NCI-H2081 (cell line): Measurements from ENCODE around the gene EBF4.
A peak's percentile ranks its signal among the peaks of the same experiment; 100 is the strongest.

Source experiments
- DNase-seq, 2 experiments: peaks; one replicate each; lab custom pipeline; 2025; lab: John Stamatoyannopoulos, UW

Gene EBF4

DNA sequence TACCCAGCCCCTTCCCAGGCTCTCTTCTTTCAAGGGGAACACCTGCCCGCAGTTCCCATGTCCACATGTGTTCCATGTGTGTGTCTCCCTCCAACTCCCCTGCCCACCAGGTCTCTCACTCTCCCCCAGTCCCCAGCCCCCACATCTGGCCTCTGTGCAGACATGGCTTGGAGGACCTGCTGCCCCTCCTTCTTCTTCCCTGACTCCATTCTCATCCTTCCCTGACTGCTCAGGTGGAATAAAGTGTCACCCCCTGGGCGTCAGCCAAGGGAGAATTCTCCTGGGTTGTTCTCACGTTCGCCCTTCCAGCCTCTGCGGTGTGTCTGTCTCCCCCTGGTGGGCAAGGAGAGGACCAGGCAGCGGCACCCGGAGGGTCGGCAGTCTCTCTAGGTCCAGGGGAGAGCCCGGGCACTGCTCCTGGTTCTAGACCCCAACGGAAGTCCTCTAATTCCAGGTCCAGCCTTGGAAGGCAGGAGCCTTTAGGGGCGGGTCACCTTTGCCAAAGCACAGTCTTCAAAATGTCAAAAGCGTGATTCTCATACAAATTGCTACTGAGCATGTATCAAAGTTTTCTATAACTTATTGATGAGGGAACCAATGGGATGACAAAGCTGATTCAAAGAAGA lies 50.5 kb downstream of the EBF4 start:
- peak; percentile 44 to 59 for DNase-seq

DNA sequence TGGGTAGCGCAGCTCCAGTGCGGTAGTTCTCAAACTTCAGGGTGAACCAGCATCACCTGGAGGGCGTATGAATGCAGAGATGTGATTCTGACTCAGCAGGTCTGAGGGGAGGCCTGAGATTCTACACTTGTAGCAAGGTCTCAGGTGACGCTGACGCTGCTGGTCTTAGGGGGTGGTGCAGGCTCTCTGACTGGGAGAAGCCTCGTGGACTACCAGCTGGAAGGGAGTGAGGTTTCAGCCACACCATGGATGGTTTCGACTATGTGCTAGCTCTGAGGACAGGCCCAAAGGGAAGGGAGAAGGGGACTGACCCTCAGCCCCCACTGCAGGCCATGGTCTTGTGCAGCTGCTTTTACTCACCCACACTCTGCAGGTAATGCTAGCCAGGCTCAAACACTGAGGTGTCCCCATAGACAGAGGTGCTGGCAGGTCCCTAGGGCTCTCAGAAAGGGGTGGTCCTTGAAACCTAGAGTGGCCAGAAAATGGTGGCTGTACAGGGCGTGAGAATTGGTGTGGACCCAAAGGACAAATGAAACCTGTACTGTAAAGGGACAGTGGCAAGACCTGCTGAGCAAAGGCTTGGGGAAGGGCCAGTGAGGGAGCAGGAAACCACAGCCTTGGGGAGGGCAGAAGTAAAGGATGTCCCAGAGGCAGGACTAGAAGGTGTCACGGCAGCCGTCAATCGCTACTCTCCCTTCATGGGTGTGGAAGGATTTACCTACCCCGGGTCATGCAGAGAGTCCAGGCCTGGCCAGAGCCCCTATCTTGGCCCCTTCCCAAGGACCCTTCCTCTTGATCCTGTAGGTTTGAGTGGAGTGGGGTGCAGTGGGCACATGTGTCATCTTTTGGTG lies 52.7 kb downstream of the EBF4 start:
- DNase-seq: no peak

- DNase-seq: no peak
Measured at GRCh38 chr20:2745936-2746635, 53.5 kb downstream of the EBF4 start.

- no peak for DNase-seq
Measured at GRCh38 chr20:2746636-2747265, 54.2 kb downstream of the EBF4 start.

GRCh38 chr20:2747676-2748235 lies 55.2 kb downstream of the EBF4 start:
- DNase-seq: no peak

DNA sequence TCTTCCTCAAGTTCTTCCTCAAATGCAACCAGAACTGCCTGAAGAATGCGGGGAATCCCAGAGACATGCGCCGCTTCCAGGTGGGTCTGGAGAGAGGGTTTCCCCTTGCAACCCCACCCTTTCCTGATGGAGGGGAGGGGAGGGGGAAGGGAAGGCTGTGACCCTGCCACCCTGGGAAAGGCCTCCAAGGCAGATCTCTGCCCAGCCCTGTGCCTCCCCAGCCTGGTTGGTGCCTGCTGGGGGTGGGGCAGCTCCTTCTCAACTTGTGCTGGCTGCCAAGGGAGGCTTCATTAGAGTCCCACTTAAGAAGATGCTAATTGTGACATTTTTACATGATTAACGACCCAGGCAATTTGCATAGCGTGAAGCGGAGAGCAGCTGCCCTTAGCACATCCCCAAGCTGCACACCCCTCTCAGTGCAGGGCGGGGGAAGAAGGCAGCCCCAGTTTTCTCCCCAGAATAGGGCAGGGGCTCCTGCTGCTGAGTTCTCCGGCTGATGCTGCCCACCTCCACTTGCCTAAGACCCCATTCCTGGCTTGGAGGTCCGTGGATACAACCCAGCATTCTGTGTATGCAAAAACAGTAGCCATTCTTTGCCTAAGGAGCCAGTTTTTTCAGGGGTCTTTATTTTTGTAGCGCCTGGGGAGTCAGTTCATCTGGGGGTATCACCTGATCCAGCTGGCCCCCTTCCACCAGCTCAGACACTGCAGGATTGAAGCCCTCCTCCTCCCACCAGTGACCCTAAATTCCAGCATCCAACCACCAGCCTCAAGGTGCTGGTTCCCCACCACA lies 56.2 kb downstream of the EBF4 start:
- DNase-seq: no peak

DNA sequence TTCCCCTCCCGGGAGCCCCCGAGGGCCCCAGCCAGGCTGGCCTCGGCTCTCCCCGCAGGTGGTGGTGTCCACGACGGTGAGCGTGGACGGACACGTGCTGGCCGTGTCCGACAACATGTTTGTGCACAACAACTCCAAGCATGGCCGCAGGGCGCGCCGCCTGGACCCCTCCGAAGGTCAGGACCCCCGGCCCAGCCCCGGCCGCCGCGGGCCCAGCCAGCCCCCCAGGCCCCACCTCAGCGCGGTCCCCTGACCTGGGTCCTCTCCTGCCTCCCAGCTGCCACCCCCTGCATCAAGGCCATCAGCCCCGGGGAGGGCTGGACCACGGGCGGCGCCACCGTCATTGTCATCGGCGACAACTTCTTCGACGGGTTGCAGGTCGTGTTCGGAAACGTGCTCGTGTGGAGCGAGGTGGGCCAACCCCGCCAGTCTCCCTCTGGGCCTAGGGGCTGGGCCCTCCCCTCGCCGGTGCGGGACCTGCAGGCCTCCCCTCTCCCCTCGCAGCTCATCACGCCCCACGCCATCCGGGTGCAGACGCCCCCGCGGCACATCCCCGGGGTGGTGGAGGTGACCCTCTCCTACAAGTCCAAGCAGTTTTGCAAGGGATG lies 56.9 kb downstream of the EBF4 start:
- no peak for DNase-seq

- DNase-seq: no peak
Measured at GRCh38 chr20:2749951-2750490, 57.4 kb downstream of the EBF4 start.

GRCh38 chr20:2750491-2751251 lies 58.1 kb downstream of the EBF4 start:
- DNase-seq: no peak

DNA sequence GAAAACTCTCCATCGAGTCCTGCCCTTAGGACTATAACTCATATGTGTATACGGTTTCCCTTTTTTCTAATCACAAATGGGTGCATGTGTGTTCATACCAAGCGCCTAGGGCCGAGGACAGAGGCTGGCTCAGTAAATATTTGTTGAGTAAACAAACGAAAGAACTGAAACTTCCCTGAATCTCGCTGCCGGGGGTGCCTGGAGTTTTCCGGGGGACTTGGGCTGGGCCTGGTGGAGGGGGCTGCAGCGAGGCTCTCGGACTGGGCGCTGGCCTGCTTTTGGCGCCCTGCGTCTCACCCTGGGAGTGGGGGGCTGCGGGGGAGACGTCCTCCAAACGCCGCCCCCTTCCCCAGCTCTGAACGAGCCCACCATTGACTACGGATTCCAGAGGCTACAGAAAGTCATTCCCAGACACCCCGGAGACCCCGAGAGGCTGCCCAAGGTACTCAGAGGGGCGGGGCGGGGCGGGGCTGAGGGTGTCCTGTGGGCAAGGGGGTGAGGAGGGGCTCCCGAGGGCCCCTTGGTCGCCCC lies 58.8 kb downstream of the EBF4 start:
- no peak for DNase-seq

GRCh38 chr20:2751878-2752566 lies 59.4 kb downstream of the EBF4 start:
- peak; percentile 14 to 15 for DNase-seq

DNA sequence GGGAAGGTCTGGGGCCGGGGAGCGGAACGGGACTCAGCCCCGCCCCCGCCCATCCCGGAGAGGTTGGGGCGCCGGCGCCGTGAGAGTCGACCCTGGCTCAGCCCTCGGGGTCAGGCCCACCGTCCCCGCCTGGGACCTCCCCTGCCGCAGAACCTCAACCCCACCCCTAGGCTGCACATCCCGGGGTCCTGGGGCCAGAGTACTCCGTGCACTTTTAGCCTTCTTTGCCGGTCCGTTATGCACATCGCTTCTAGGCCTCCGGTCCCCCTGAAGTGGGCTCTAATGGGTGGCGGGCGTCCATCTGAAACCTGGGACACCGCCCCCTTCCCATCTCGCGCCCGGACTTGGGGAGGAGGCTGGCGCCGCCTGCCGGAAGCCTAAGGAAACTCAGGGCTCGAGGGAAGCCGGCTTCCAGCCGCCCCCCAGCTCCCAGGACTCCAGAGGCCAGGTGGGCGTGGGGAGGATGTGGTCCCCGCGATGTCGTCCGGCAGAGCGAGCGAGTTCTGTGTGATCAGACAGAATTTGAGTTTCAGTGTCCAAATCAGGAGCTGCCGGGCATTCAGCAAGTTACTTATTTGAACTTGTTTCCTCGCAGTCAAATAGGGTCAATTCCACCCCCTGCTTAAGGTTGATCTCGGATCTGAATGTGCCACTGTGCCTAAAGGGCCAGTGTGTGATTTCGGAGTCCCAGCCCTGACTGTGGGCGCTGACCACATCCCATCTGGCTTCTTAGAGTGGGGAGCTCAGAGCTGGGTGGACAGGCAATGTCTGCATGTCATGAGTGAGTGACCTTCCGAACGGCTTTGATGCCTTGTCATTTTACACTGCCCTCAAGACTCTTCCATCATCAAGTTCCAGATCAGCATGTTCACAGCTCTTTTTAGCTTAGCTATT lies 60.2 kb downstream of the EBF4 start:
- peak; percentile 30 to 36 for DNase-seq

GRCh38 chr20:2753461-2754040 lies 61.0 kb downstream of the EBF4 start:
- DNase-seq: no peak

DNA sequence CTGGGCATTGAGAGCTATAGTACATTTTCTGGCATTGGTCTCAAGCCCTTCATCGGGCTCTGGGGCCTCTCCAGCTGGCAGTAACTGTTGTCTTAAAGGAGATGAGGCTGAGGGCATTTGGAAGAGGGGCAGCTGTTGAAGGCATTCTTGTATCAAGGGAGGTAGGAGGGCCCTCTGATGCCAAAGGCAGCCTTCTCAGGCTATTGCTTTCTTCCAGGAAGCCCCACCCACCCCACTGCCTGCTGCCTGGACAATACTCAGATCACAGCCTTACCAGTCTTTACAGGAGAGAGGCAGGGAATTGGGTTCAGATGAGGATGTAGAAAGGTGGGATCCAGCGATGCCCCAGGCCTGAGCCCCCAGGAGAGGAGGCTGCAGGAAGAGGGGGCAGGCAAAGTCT lies 61.8 kb downstream of the EBF4 start:
- DNase-seq: no peak

- no peak for DNase-seq
Measured at GRCh38 chr20:2755451-2756055, 63.0 kb downstream of the EBF4 start.

DNA sequence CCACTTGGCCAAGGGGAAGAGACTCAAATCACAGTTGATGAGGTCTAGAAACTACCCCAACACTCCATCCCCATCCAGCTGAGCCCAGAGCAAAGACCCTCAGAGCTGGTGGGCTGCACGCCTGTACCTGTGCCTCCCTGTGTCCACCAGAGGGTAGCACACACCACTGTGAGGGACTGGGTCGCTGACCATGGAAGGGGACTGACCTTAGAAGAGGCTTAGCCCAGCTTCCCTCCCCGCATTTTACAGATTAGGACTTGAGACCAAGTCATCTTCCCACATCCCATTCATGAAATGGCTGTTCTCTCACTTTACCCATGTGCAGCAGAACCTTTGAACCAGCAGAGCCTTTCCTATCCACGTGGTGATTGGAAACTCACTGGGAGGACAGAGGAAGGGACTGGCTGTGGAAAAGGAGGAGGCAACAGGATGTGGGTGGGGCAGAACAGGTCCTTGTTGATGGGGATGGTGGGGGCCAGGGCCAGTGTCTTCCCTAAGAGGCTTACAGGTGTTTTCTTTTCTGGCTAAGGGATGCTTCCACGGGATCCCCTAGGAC lies 63.6 kb downstream of the EBF4 start:
- DNase-seq: no peak

DNA sequence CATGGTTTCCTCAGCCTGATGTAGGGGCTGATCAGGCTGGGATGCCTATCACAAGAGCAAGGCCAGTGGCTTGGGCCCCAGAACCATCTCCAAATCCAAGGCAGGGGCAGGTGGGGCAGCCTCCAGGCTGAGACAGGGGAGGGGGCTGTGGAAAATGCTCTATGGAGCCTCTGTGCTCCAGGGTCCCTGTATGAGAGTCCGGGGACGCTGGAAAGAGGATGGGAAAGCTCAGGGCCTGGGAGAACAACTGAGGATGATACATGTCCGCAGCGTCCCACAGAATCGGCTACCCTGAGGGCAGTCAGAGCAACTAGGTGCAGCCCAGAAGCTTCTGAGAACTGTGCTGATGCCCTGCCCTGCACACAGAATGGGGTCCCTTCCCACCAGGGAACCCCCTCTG lies 64.4 kb downstream of the EBF4 start:
- DNase-seq: no peak
